Neural cell (in vitro differentiated cells): ENCODE measurements around the gene NRG3. TPM values are rescaled to one million over a fixed set of nuclear protein-coding genes. Genes with fewer than 3 reads are reported as not detected.

Source experiments
- H2AFZ ChIP-seq: fragments of 200-600, 300-800 bp; sonication (generic), shearing (Covaris generic); 2 replicates; pipeline ENCODE4 v1.6.0; 2014; ENCODE audit warnings: low read depth, mild to moderate bottlenecking, antibody characterized with exemption, low read length, moderate library complexity
- H3F3A ChIP-seq: fragments of 200-600 bp; shearing (Covaris generic); 2 replicates; pipeline ENCODE4 v1.6.1; 2016; ENCODE audit warnings: mild to moderate bottlenecking, moderate library complexity, mixed read lengths, antibody characterized with exemption, low read length; ENCODE audit not compliant: insufficient read depth, poor library complexity, severe bottlenecking
- H3K27ac ChIP-seq: fragments of 200-600, 300-800 bp; sonication (generic), shearing (Covaris generic); 2 replicates; pipeline ENCODE4 v1.5.1; 2014; ENCODE audit warnings: mild to moderate bottlenecking, low read length, moderate library complexity
- H3K27me3 ChIP-seq: fragments of 300-800, 200-600 bp; sonication (generic), shearing (Covaris generic); 2 replicates; pipeline ENCODE4 v1.6.0; 2014; ENCODE audit warnings: mild to moderate bottlenecking, low read depth, low read length, moderate library complexity; ENCODE audit not compliant: insufficient read depth
- H3K36me3 ChIP-seq: fragments of 300-800, 200-600 bp; sonication (generic), shearing (Covaris generic); 2 replicates; pipeline ENCODE4 v1.5.1; 2014; ENCODE audit warnings: mild to moderate bottlenecking, antibody characterized with exemption, low read length, moderate library complexity; ENCODE audit not compliant: insufficient read depth
- H3K4me2 ChIP-seq: fragments of 300-800, 200-600 bp; sonication (generic), shearing (Covaris generic); 2 replicates; pipeline ENCODE4 v1.6.0; 2014; ENCODE audit warnings: mild to moderate bottlenecking, low read length
- H3K4me3 ChIP-seq: fragments of 300-800, 200-600 bp; sonication (generic), shearing (Covaris generic); 2 replicates; pipeline ENCODE4 v1.5.1; 2014; ENCODE audit warnings: mild to moderate bottlenecking, low read length, moderate library complexity
- H3K79me2 ChIP-seq: fragments of 200-600 bp; shearing (Covaris generic); replicated peaks from 2 replicates; pipeline ENCODE4 v1.6.0; 2014; ENCODE audit warnings: mild to moderate bottlenecking, low read length, moderate library complexity; ENCODE audit not compliant: insufficient read depth
- H3K9ac ChIP-seq: fragments of 300-800, 200-600 bp; sonication (generic), shearing (Covaris generic); 2 replicates; pipeline ENCODE4 v1.6.1; 2016; ENCODE audit warnings: mild to moderate bottlenecking, low read length, mixed read lengths
- H3K9me2 ChIP-seq: fragments of 200-600 bp; shearing (Covaris generic); 2 replicates; pipeline ENCODE4 v1.6.1; 2016; ENCODE audit warnings: mild to moderate bottlenecking, low read length, mixed read lengths; ENCODE audit not compliant: insufficient read depth
- H3K9me3 ChIP-seq: fragments of 200-600, 300-800 bp; sonication (generic), shearing (Covaris generic); 2 replicates; pipeline ENCODE4 v1.6.1; 2016; ENCODE audit warnings: mild to moderate bottlenecking, mixed run types, low read length, moderate library complexity, mixed read lengths
- H4K20me1 ChIP-seq: fragments of 200-600 bp; shearing (Covaris generic); 2 replicates; pipeline ENCODE4 v1.6.1; 2016; ENCODE audit warnings: mild to moderate bottlenecking, mixed run types; ENCODE audit not compliant: insufficient read depth
- EP300 ChIP-seq: fragments of 450-650 bp; conservative IDR thresholded peaks from 2 replicates; pipeline ENCODE4 v1.6.1; 2014; ENCODE audit warnings: antibody characterized with exemption, mild to moderate bottlenecking, moderate library complexity; ENCODE audit not compliant: poor library complexity, severe bottlenecking
- EZH2 ChIP-seq: fragments of 200-600, 300-800 bp; shearing (Covaris generic), sonication (generic); IDR thresholded peaks from 2 replicates; pipeline ENCODE4 v1.6.1; 2014; ENCODE audit warnings: antibody characterized with exemption, low read length, borderline replicate concordance, mild to moderate bottlenecking; ENCODE audit not compliant: insufficient read depth, poor library complexity, severe bottlenecking
- MXI1 ChIP-seq: fragments of 450-650 bp; conservative IDR thresholded peaks from 2 replicates; pipeline ENCODE4 v1.6.1; 2014; ENCODE audit warnings: antibody characterized with exemption, mild to moderate bottlenecking; ENCODE audit not compliant: poor library complexity, severe bottlenecking
- POLR2AphosphoS5 ChIP-seq: IDR thresholded peaks from 2 replicates; pipeline ENCODE4 v1.6.1; 2012
- RAD21 ChIP-seq: fragments of 450-650 bp; conservative IDR thresholded peaks from 2 replicates; pipeline ENCODE4 v1.6.1; 2014; ENCODE audit warnings: antibody characterized with exemption, mild to moderate bottlenecking, moderate library complexity
- SMC3 ChIP-seq: fragments of 450-650 bp; conservative IDR thresholded peaks from 2 replicates; pipeline ENCODE4 v1.6.1; 2014; ENCODE audit warnings: antibody characterized with exemption, mild to moderate bottlenecking, moderate library complexity; ENCODE audit not compliant: poor library complexity
- TAF1 ChIP-seq: IDR thresholded peaks from 2 replicates; pipeline ENCODE4 v1.6.1; 2012; ENCODE audit warnings: low read depth
- polyA plus RNA-seq: library from polyadenylated mRNA; depleted of rRNA; stranded (reverse); fragments of >200 nt; gene quantifications from 2 replicates; pipeline ENCODE4 v1.2.3, GENCODE V29; 2014
- TF ChIP-seq, protein P1 (sequence below): fragments of 450-650 bp; IDR thresholded peaks from 2 replicates; pipeline ENCODE4 v1.5.1; 2014; ENCODE audit warnings: antibody characterized with exemption, mild to moderate bottlenecking, moderate library complexity; ENCODE audit not compliant: poor library complexity, severe bottlenecking
- TF ChIP-seq, protein P2 (sequence below): IDR thresholded peaks from 2 replicates; pipeline ENCODE4 v1.6.1; 2012; ENCODE audit warnings: borderline replicate concordance

The NRG3 gene
- polyA plus RNA-seq, 1 donor from 2014 or later: 14.0 TPM

DNA sequence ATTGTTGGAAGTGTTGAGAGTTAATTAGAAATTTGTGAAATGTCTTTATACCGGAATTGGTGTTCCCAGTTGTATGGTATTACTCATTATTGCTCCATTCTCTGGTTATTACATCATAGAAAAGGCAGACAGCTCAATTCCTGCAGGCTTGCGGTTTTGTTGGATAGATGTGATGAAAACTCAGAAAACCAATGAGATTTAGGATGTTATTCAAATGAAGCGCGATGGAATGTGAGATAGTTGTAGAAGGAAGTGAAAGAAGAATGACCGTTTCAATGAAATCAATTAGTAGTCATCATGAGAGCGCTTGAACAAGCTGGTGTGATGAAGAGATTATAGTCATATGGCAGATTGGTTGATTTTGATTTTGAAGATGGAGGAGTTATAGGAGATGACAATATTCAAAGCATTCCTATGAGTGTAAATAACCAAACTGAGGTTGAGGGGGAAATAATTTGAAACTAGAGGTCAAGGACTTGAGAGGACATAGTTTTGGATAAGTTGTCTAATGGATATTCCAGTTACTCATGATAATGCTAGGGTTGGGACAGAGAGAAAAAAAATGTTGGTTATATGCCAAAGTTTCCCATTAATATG is 991.5 kb downstream of the NRG3 start (continued):
- no peak for TF ChIP-seq EZH2

DNA sequence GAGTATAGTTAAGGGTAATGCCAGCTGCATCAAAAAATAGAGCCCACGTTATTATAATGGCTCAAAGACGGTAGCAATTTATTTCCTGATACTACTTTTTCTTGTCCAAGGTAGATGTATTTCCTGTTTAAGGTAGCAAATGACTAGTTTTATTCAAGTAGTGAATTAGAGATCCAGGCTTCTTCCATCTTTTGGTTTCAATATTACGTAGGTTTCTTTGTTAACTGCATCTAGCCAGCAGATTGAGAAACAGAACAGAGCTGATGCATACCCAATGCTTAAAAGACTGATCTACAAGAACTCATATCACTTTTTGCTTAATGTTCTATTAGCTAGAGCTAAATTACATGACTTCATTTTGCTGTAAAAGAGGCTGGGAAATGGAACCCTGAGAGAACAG is 992.1 kb downstream of the NRG3 start:
- Histone ChIP-seq H4K20me1 (no peaks in the 10 kb centered on the region), H3K9me2 (no peaks in the 10 kb centered on the region), H3K27ac (no peak overlapping the region), H3K27me3 (no peaks in the 10 kb centered on the region), H3K9me3 (no peaks in the 10 kb centered on the region), H3K36me3 (no peaks in the 10 kb centered on the region), H3K9ac (no peak overlapping the region), H3F3A (no peaks in the 10 kb centered on the region), H3K4me3 (no peak overlapping the region), H3K79me2 (no peaks in the 10 kb centered on the region), H3K4me2 (no peak overlapping the region), H2AFZ (no peak overlapping the region)
- TF ChIP-seq MXI1: no peak
- no peak for TF ChIP-seq RAD21
- no peak for TF ChIP-seq SMC3
- TF ChIP-seq, protein P1, sequence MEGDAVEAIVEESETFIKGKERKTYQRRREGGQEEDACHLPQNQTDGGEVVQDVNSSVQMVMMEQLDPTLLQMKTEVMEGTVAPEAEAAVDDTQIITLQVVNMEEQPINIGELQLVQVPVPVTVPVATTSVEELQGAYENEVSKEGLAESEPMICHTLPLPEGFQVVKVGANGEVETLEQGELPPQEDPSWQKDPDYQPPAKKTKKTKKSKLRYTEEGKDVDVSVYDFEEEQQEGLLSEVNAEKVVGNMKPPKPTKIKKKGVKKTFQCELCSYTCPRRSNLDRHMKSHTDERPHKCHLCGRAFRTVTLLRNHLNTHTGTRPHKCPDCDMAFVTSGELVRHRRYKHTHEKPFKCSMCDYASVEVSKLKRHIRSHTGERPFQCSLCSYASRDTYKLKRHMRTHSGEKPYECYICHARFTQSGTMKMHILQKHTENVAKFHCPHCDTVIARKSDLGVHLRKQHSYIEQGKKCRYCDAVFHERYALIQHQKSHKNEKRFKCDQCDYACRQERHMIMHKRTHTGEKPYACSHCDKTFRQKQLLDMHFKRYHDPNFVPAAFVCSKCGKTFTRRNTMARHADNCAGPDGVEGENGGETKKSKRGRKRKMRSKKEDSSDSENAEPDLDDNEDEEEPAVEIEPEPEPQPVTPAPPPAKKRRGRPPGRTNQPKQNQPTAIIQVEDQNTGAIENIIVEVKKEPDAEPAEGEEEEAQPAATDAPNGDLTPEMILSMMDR: no peak
- TF ChIP-seq TAF1: no peak
- no peak for TF ChIP-seq EZH2
- TF ChIP-seq, protein P2, sequence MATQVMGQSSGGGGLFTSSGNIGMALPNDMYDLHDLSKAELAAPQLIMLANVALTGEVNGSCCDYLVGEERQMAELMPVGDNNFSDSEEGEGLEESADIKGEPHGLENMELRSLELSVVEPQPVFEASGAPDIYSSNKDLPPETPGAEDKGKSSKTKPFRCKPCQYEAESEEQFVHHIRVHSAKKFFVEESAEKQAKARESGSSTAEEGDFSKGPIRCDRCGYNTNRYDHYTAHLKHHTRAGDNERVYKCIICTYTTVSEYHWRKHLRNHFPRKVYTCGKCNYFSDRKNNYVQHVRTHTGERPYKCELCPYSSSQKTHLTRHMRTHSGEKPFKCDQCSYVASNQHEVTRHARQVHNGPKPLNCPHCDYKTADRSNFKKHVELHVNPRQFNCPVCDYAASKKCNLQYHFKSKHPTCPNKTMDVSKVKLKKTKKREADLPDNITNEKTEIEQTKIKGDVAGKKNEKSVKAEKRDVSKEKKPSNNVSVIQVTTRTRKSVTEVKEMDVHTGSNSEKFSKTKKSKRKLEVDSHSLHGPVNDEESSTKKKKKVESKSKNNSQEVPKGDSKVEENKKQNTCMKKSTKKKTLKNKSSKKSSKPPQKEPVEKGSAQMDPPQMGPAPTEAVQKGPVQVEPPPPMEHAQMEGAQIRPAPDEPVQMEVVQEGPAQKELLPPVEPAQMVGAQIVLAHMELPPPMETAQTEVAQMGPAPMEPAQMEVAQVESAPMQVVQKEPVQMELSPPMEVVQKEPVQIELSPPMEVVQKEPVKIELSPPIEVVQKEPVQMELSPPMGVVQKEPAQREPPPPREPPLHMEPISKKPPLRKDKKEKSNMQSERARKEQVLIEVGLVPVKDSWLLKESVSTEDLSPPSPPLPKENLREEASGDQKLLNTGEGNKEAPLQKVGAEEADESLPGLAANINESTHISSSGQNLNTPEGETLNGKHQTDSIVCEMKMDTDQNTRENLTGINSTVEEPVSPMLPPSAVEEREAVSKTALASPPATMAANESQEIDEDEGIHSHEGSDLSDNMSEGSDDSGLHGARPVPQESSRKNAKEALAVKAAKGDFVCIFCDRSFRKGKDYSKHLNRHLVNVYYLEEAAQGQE: no peak
- TF ChIP-seq POLR2AphosphoS5: no peak
- no peak for TF ChIP-seq EP300

DNA sequence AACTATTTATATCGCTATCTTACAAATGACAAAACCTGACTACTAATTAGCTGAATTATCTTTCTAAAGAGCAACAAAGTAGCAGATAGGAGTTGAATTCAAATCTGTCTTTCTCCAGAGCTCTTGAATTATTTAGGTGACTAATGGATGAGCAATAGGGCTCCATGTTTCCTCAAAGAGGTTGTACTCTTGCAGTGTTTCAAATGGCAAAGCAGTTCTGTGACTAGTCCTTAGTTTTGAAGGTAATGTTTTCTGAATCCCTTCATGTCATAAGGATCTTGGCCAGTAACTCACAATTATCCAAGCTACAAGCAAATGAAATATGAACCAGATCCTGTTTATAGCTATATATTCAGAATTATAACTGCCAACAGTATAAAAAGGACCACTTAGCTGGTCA is 999.7 kb downstream of the NRG3 start:
- Histone ChIP-seq H3K27me3 (no peaks in the 10 kb centered on the region), H3K9ac (no peak overlapping the region), H3K79me2 (no peaks in the 10 kb centered on the region), H3F3A (no peaks in the 10 kb centered on the region), H3K27ac (no peak overlapping the region), H3K4me3 (no peak overlapping the region), H3K4me2 (no peak overlapping the region), H3K9me2 (no peaks in the 10 kb centered on the region), H3K36me3 (no peaks in the 10 kb centered on the region), H2AFZ (no peak overlapping the region), H3K9me3 (no peaks in the 10 kb centered on the region), H4K20me1 (no peaks in the 10 kb centered on the region)
- TF ChIP-seq RAD21: no peak
- TF ChIP-seq, protein P2: no peak
- no peak for TF ChIP-seq TAF1
- TF ChIP-seq EZH2: no peak
